Right lobe of liver (tissue), 4 donors: ENCODE data around the gene ITPR1.

ENCODE experiments used
- CTCF ChIP-seq, 4 donors: fragments of 200-600 bp in 3 of 4; fragments of 450-650 bp in 1 of 4; IDR thresholded peaks; one replicate each; pipeline versions ENCODE4 v1.5.1 to v1.8.0; 2016 to 2022; ENCODE audit warnings: antibody characterized with exemption in 4 of 4, mild to moderate bottlenecking in 2 of 4
- POLR2A ChIP-seq: fragments of 450-650 bp; IDR thresholded peaks from one replicate; pipeline ENCODE4 v1.6.1; 2017; ENCODE audit warnings: antibody characterized with exemption, mild to moderate bottlenecking
- donor health status: DM: no; HTN: no; CAD: no.
- donor health status: DM: no; HTN: no; CAD: no.
- donor health status: DM: no; HTN: yes; CAD: no.

- no peak for TF ChIP-seq CTCF (IDR thresholded peaks at IDR 0.05)
- TF ChIP-seq POLR2A, result no peak
These were observed 8.8 kb downstream of the ITPR1 start for GRCh38 chr3:4501927-4502326.
